Measurements from ENCODE around the gene CENPP.
"Not testable (repeated sequence)": the region's sequence is repeated elsewhere in the genome, so short reads cannot be mapped to it uniquely, and the experiment has no call there.

CENPP gene

DNA sequence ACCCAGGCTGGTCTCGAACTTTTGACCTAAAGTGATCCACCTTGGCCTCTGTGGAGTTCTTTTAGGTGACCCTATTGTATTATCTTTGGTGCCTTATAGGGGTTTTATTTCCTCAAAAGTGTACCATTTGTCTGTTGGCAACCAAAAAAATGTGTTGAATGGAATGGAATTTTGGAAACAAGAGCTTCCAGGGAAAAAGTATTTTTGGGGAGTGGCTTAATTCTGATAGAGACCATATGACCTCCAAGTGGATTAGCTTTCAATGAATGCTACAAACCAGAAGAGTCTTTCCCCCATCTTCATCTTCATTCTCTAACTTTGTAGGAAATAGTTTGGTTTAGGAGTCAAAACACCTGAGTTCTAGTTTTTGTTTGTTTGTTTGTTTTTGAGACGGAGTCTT lies 82.1 kb downstream of the CENPP start:
- intact Hi-C loops (cut with DNase I; ENCODE audit: low total_unique reads) = no loop called here
- TF ChIP-seq, protein P1, sequence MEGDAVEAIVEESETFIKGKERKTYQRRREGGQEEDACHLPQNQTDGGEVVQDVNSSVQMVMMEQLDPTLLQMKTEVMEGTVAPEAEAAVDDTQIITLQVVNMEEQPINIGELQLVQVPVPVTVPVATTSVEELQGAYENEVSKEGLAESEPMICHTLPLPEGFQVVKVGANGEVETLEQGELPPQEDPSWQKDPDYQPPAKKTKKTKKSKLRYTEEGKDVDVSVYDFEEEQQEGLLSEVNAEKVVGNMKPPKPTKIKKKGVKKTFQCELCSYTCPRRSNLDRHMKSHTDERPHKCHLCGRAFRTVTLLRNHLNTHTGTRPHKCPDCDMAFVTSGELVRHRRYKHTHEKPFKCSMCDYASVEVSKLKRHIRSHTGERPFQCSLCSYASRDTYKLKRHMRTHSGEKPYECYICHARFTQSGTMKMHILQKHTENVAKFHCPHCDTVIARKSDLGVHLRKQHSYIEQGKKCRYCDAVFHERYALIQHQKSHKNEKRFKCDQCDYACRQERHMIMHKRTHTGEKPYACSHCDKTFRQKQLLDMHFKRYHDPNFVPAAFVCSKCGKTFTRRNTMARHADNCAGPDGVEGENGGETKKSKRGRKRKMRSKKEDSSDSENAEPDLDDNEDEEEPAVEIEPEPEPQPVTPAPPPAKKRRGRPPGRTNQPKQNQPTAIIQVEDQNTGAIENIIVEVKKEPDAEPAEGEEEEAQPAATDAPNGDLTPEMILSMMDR (IDR thresholded peaks at IDR 0.05) = no peak
- Histone ChIP-seq H3K9me3 (no peaks in the 10 kb centered on the region), H3K27me3 (no peaks in the 10 kb centered on the region), H3K4me1 (peaks cover 0 to 44% (median 15%) of the 10 kb centered on the region in 4 donors), H3K36me3 (no peaks in the 10 kb centered on the region), H3K27ac (peak overlapping the region; percentile 72 to 76), H3K4me3 (no peak overlapping the region)
- DNase-seq = no peak

DNA sequence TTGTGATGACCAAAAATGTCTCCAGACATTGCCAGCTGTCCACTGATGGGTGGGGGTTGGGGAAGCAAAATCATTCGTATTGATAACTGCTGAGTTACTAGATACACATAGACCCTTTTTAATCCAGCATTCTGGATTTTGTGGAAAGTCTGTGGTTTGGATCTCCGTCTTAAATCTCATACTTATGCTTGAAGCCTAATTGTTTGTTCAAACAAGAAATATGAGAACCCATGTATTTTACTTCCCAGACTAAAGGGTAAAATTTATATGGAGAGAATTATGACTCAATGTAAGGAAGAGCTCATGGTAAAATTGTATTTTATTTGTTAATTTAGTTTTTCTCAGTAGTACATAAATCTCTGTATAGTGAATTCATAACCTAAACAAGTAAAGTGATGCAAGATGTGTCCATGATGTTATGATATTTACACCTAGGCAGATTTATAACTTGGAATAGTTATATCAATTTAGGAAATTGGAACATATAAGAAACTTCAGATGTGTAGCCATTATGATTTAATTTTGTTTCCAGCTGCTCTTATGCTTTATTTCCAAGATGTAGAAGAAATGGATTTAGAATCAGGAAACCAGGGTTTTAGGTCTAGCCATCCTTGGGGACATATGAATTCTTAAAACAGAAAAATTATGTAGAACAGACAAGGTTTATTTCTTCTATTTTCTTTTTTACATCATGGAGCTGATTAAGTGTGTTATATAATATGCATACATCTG lies 83.2 kb downstream of the CENPP start:
- intact Hi-C loops (cut with DNase I; ENCODE audit: low total_unique reads) = no loop called here
- Histone ChIP-seq H3K4me3 (no peak overlapping the region), H3K4me1 (peaks cover 0 to 39% (median 15%) of the 10 kb centered on the region in 4 donors), H3K27ac (no peak overlapping the region), H3K9me3 (no peaks in the 10 kb centered on the region), H3K27me3 (no peaks in the 10 kb centered on the region), H3K36me3 (no peaks in the 10 kb centered on the region)
- no peak for DNase-seq
- TF ChIP-seq, protein P1 (IDR thresholded peaks at IDR 0.05) = no peak

DNA sequence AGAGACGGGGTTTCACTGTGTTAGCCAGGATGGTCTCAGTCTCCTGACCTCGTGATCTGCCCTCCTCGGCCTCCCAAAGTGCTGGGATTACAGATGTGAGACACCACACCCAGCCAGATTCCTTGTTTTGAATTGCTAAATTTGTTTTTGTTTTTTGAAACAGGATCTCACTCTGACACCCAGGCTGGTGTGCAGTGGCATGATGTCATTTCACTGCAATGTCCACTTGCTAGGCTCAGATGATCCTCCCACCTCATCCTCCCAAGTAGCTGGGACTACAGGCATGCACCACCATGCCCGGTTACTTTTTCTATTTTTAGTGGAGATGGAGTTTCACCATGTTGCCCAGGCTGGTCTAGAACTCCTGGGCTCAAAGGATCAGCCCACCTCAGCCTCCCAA lies 85.4 kb downstream of the CENPP start:
- H3K36me3 ChIP-seq; H3K27me3 ChIP-seq; H3K9me3 ChIP-seq; H3K4me3 ChIP-seq; DNase-seq; intact Hi-C loops (cut with DNase I; ENCODE audit: low total_unique reads); H3K27ac ChIP-seq: not testable (repeated sequence)
- H3K4me1 ChIP-seq = peaks cover 0 to 19% (median 8%) of the 10 kb centered on the region in 4 donors

DNA sequence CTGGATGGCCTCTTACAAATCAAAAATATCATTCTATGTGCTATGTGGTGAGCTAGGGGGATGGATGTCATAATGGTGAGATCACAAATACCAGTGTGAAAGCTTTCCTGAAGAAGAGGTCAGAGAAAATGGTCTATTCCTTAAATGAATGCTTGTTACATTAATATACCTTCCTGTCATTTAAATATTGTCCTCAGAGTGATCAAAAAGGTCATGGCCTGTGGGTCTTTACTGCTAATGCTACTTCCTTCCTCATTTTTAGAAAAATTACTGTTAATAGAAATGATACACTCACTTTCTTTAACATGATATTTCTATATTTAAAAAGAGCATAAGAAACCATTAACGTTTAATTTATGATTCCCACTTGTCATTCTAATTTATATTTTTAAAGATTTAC lies 88.8 kb downstream of the CENPP start:
- no peak overlapping the region for H3K27ac ChIP-seq
- no peaks in the 10 kb centered on the region for H3K4me1 ChIP-seq
- TF ChIP-seq, protein P1 (IDR thresholded peaks at IDR 0.05) = no peak
- no peaks in the 10 kb centered on the region for H3K36me3 ChIP-seq
- intact Hi-C loops (cut with DNase I; ENCODE audit: low total_unique reads) = no loop called here
- DNase-seq = no peak
- H3K27me3 ChIP-seq = no peaks in the 10 kb centered on the region
- no peak overlapping the region for H3K4me3 ChIP-seq
- H3K9me3 ChIP-seq = no peaks in the 10 kb centered on the region

DNA sequence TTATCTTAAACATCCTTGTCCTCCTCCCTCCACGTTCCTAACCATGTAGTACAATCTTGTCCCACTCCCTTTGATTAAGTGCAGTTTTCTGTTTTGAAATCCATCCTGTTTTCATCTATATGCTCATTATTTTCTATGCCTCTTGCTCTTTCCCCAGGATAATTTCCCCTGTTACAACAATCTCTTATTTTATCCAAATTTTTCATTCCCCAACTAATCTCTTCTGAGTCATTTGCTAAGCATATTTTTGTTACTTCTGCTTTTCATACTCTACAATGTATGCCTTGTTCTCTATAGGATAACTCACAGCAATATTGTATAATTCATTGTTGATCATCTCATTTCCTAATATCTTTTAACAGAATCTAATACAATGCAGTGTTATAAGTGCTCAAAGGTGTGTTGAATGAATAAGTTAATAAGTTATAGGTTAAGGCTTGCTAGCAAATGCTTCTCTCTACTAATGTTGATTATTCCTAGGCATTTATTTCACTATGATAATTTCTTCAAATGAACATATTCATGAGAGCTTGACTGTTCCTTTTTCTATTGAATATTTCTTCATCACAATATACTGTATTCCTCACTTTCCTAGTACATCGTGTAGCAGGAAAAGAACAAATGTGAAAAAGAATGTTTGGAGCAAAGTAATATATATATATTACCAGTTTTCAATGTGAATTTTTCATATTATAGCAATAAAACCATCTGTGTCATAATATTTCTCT lies 97.0 kb downstream of the CENPP start:
- Histone ChIP-seq H3K4me3 (peak overlapping the region; percentile 38 to 51), H3K36me3 (no peaks in the 10 kb centered on the region), H3K27ac (peak overlapping the region; percentile 56 to 57), H3K27me3 (no peaks in the 10 kb centered on the region), H3K9me3 (no peaks in the 10 kb centered on the region), H3K4me1 (peaks cover 0 to 31% (median 9%) of the 10 kb centered on the region in 4 donors)
- TF ChIP-seq, protein P1 (IDR thresholded peaks at IDR 0.05) = no peak
- no peak for DNase-seq
- intact Hi-C loops (cut with DNase I; ENCODE audit: low total_unique reads) = no loop called here

DNA sequence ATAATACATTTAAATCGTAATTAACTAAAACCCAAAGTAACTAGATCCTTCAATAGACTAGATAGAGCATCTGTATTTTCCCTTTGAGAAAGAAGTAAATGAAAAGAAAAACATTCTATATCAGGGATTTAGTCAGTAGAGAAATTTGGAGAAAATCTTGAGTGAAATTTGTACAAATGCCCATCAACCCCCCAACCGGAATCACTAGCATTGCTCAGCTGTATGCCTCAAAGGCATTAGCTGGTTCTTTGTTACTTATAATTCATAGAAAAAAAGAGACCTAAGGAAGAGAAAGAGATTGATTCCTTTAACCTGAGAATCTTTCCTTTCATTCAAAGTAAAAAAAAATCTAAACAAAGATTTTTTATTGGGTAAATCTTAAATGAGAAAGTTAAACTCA lies 97.9 kb downstream of the CENPP start:
- Histone ChIP-seq H3K4me1 (peaks cover 0 to 31% (median 9%) of the 10 kb centered on the region in 4 donors), H3K27me3 (no peaks in the 10 kb centered on the region), H3K36me3 (no peaks in the 10 kb centered on the region), H3K9me3 (no peaks in the 10 kb centered on the region), H3K4me3 (peak overlapping the region; percentile 38 to 51), H3K27ac (peak overlapping the region; percentile 56 to 57)
- DNase-seq = no peak
- TF ChIP-seq, protein P1 (IDR thresholded peaks at IDR 0.05) = no peak
- intact Hi-C loops (cut with DNase I; ENCODE audit: low total_unique reads) = no loop called here
